Endothelial cell of umbilical vein (primary cell): ENCODE measurements around the gene KCNJ6. TPM values are rescaled to one million over a fixed set of nuclear protein-coding genes. Genes with fewer than 3 reads are reported as not detected.

ENCODE experiments used
- BruUV-seq: library from RNA; stranded (reverse); fragments of 400-500 nt; replicated peaks from 2 replicates; lab custom pipeline; 2021; lab: Mats Ljungman, UMichigan
- CTCF ChIA-PET: fragments of 300-600, 350-600 bp; sonication (Branson Sonifier 250); formaldehyde crosslinking; loops from one replicate; lab custom pipeline; 2021; ENCODE audit warnings: antibody characterized with exemption, inconsistent platforms; lab: Charles Lee
- POLR2A ChIA-PET: fragments of 300-600, 350-600 bp; sonication (Branson Sonifier 250); formaldehyde crosslinking; loops from one replicate; lab custom pipeline; 2021; ENCODE audit warnings: antibody characterized with exemption, inconsistent platforms; lab: Charles Lee
- DNase-seq: peaks from one replicate; pipeline ENCODE4 v3.0.0-alpha.2; 2011; ENCODE audit warnings: low read depth, low spot score
- FAIRE-seq: peaks from 2 replicates; lab custom pipeline; 2011; peaks lifted over from hg19 to GRCh38; lab: Jason Lieb, UNC
- H2AFZ ChIP-seq: 2 replicates; pipeline ENCODE4 v1.6.0; 2012; ENCODE audit warnings: low read depth, low read length, control low read depth, inconsistent platforms
- H3K27ac ChIP-seq: 2 replicates; pipeline ENCODE4 v1.5.1; 2011; ENCODE audit warnings: low read depth, mild to moderate bottlenecking, control low read depth, low read length, moderate library complexity; ENCODE audit not compliant: insufficient read depth
- H3K27me3 ChIP-seq, 2 experiments: 2 replicates each; pipeline versions ENCODE4 v1.6.0 to v1.6.1; 2011; ENCODE audit warnings: low read length in 2 of 2, mixed read lengths in 1 of 2; ENCODE audit not compliant: control insufficient read depth in 2 of 2, insufficient read depth in 2 of 2
- H3K36me3 ChIP-seq, 2 experiments: 2 replicates in 1 of 2; 3 replicates in 1 of 2; pipeline ENCODE4 v1.5.1; 2011; ENCODE audit warnings: low read length in 2 of 2, mild to moderate bottlenecking in 1 of 2, moderate library complexity in 1 of 2; ENCODE audit not compliant: control insufficient read depth in 2 of 2, insufficient read depth in 2 of 2; ENCODE audit errors: extremely low read depth in 1 of 2
- H3K4me1 ChIP-seq: 3 replicates; pipeline ENCODE4 v1.5.1; 2011; ENCODE audit warnings: mild to moderate bottlenecking, low read length; ENCODE audit not compliant: control insufficient read depth, insufficient read depth; ENCODE audit errors: extremely low read depth
- H3K4me2 ChIP-seq: 2 replicates; pipeline ENCODE4 v1.6.1; 2011; ENCODE audit warnings: low read length, control low read depth, mixed read lengths; ENCODE audit not compliant: insufficient read depth
- H3K4me3 ChIP-seq, 3 experiments: fragments of 200-600 bp in 1 of 3; sonication (generic), shearing (Covaris generic) in 1 of 3; replicated peaks in 1 of 3; 2 replicates each; pipeline ENCODE4 v1.5.1; 2011 to 2016; ENCODE audit warnings: control low read depth in 3 of 3, low read length in 3 of 3, mild to moderate bottlenecking in 2 of 3, inconsistent platforms in 1 of 3, low read depth in 1 of 3, moderate library complexity in 1 of 3; ENCODE audit not compliant: insufficient read depth in 1 of 3
- H3K79me2 ChIP-seq: 2 replicates; pipeline ENCODE4 v1.6.0; 2012; ENCODE audit warnings: low read length, inconsistent platforms; ENCODE audit not compliant: control insufficient read depth, insufficient read depth
- H3K9ac ChIP-seq: replicated peaks from 2 replicates; pipeline ENCODE3; 2011; ENCODE audit warnings: low read length, control low read depth; ENCODE audit not compliant: insufficient read depth; ENCODE audit errors: extremely low read depth
- H3K9me1 ChIP-seq: replicated peaks from 3 replicates; pipeline ENCODE4 v1.6.0; 2011; ENCODE audit warnings: mild to moderate bottlenecking, low read length; ENCODE audit not compliant: control insufficient read depth, insufficient read depth; ENCODE audit errors: extremely low read depth
- H3K9me3 ChIP-seq: replicated peaks from 2 replicates; pipeline ENCODE4 v1.5.1; 2012; ENCODE audit warnings: low read length, inconsistent platforms; ENCODE audit not compliant: control insufficient read depth, insufficient read depth
- H4K20me1 ChIP-seq: replicated peaks from 2 replicates; pipeline ENCODE3; 2011; ENCODE audit warnings: mild to moderate bottlenecking, low read length; ENCODE audit not compliant: control insufficient read depth, insufficient read depth; ENCODE audit errors: extremely low read depth
- EZH2 ChIP-seq: IDR thresholded peaks from 2 replicates; pipeline ENCODE4 v1.6.1; 2012; ENCODE audit warnings: borderline replicate concordance, low read depth, mild to moderate bottlenecking, moderate library complexity, low read length, inconsistent platforms; ENCODE audit not compliant: severe bottlenecking
- FOS ChIP-seq: IDR thresholded peaks from 2 replicates; pipeline ENCODE4 v1.6.1; 2011; ENCODE audit warnings: mild to moderate bottlenecking, low read length, moderate library complexity, borderline replicate concordance; ENCODE audit not compliant: insufficient read depth
- GATA2 ChIP-seq: IDR thresholded peaks from 2 replicates; pipeline ENCODE4 v1.7.0; 2011; ENCODE audit warnings: low read depth, mild to moderate bottlenecking, moderate library complexity, mixed read lengths, low read length; ENCODE audit not compliant: insufficient read length, insufficient read depth
- JUN ChIP-seq: IDR thresholded peaks from 2 replicates; pipeline ENCODE4 v1.6.1; 2011; ENCODE audit warnings: borderline replicate concordance, low read depth; ENCODE audit not compliant: insufficient read length, insufficient read depth
- MYC ChIP-seq: IDR thresholded peaks from one replicate; pipeline ENCODE4 v1.6.1; 2011; ENCODE audit warnings: mild to moderate bottlenecking, low read depth, low read length
- POLR2A ChIP-seq: IDR thresholded peaks from 2 replicates; pipeline ENCODE4 v1.6.1; 2012; ENCODE audit warnings: low read depth, mild to moderate bottlenecking, control low read depth, low read length
- dilution Hi-C: fragments of 300-500 bp; cut with MboI; formaldehyde crosslinking; loops from one replicate; pipeline ENCODE4 v1.15.0; 2019; ENCODE audit warnings: low sequenced_read_pairs; ENCODE audit not compliant: extremely low pct_ligation_motif_present
- intact Hi-C: fragments of 100-400 bp; cut with micrococcal nuclease; formaldehyde crosslinking; loops from one replicate; pipeline ENCODE4 v1.10.0; 2022
- polyA plus RNA-seq, 4 experiments: library from polyadenylated mRNA; depleted of rRNA in 3 of 4; stranded (reverse) in 3 of 4; unstranded in 1 of 4; fragments of >200 nt; gene quantifications; 2 replicates each; pipeline versions ENCODE4 v1.2.1 to v1.2.3, GENCODE V29; 2011 to 2012; ENCODE audit warnings: missing spikeins in 1 of 4
- total RNA-seq: library from RNA; stranded (reverse); gene quantifications from 2 replicates; pipeline ENCODE4 v1.2.3, GENCODE V29; 2021
- TF ChIP-seq, protein P1 (sequence below): IDR thresholded peaks from 2 replicates; pipeline ENCODE4 v1.6.1; 2011; ENCODE audit not compliant: insufficient read depth, insufficient read length

KCNJ6 gene
- total and polyA plus RNA-seq, 2 donors (not counting 3 experiments of a cell fraction or from before 2014, with no cell fraction given), result not detected

DNA sequence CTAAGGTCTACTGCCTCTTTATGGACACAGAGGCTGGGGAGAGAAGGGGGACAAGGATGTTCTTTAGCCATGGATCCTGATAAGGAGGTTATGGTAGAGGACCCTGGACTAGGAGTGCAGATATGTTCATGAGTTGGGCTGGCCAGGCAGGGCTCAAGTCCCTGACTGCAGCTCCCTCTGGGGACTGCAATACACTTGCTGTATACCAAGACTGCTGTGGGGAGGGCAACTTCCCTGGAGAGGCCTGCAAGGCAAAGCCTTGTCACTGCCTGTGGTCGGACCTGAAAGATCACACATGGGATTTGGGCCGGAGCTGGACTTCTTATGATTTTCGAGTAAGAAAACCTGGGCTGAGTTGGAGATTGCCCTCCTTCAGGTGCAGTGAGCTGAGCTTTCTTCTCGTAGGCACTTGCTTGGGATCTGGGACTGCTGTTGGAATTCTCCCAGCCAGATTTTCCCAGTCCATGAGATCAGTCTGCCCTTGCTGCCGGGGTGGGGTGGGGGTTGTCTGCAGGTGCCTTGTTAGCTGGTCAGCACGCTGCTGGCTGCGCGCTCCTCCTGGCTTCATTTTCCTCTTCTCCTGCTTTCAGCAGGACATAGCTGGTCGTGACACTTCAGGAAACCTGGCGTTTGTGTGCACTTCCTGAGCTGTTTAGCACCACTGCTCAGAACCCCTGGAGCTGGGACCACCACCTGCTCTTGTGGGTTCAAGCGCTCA is 49.0 kb upstream of the KCNJ6 start:
- H3K4me2 ChIP-seq, result no peak overlapping the region
- H3K9ac ChIP-seq, result no peak overlapping the region
- intact Hi-C loops (no loop called here), dilution Hi-C loops (no loop called here)
- BruUV-seq, result no TSS peak
- CTCF ChIA-PET, result interaction anchor here (1.5 kb wide), 1 partner anchor 162 kb away, joined by 4 read pairs; no protein-coding TSS in a partner anchor
- POLR2A ChIA-PET, result no interaction called here
- no peaks in the 10 kb centered on the region for H3K36me3 ChIP-seq
- no peaks in the 10 kb centered on the region for H3K9me3 ChIP-seq
- no peak overlapping the region for H3K4me3 ChIP-seq
- H3K27me3 ChIP-seq, result peaks cover 0 to 2% of the 10 kb centered on the region in 2 experiments
- no peak for FAIRE-seq
- TF ChIP-seq MYC, result no peak
- TF ChIP-seq FOS, result no peak
- TF ChIP-seq, protein P1, sequence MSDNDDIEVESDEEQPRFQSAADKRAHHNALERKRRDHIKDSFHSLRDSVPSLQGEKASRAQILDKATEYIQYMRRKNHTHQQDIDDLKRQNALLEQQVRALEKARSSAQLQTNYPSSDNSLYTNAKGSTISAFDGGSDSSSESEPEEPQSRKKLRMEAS, result no peak
- no peak for TF ChIP-seq JUN
- TF ChIP-seq GATA2, result no peak
- H2AFZ ChIP-seq, result no peak overlapping the region
- DNase-seq, result no peak
- H3K27ac ChIP-seq, result no peak overlapping the region
- H3K9me1 ChIP-seq, result no peaks in the 10 kb centered on the region
- H3K4me1 ChIP-seq, result no peaks in the 10 kb centered on the region
- no peaks in the 10 kb centered on the region for H3K79me2 ChIP-seq
- H4K20me1 ChIP-seq, result no peaks in the 10 kb centered on the region

DNA sequence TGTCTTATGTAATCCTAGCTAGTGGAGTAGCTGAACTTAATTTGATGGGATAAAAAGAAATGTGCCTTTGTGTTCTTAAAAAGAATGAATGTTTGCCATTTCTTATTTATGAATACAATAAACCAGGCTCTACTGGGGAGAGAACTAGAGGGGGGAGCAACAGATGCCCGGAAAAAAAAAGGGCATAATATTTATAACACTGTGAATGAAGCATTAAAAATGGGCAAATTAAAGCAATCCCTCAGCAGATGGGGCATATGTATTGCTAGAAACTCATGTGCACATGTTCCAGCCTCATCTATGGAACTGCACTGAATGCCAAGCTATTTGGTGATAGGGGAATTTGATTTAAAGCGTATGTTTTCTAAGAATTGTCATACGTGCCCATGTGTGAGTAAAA is 42.3 kb upstream of the KCNJ6 start:
- CTCF ChIA-PET, result no interaction called here
- no peaks in the 10 kb centered on the region for H3K79me2 ChIP-seq
- H3K4me1 ChIP-seq, result no peaks in the 10 kb centered on the region
- H3K36me3 ChIP-seq, result no peaks in the 10 kb centered on the region
- H3K9me3 ChIP-seq, result no peaks in the 10 kb centered on the region
- no peak for DNase-seq
- no peak for FAIRE-seq
- no peak overlapping the region for H3K4me2 ChIP-seq
- no peak overlapping the region for H3K9ac ChIP-seq
- no peaks in the 10 kb centered on the region for H4K20me1 ChIP-seq
- peaks cover 0 to 2% of the 10 kb centered on the region in 2 experiments for H3K27me3 ChIP-seq
- no peak overlapping the region for H3K4me3 ChIP-seq
- POLR2A ChIA-PET, result no interaction called here
- H3K9me1 ChIP-seq, result no peaks in the 10 kb centered on the region
- no TSS peak for BruUV-seq
- intact Hi-C loops, result no loop called here
- TF ChIP-seq, protein P1, result no peak
- TF ChIP-seq FOS (no peak), POLR2A (no peak), GATA2 (no peak), EZH2 (no peak), MYC (no peak), JUN (no peak)
- no peak overlapping the region for H3K27ac ChIP-seq
- dilution Hi-C loops, result no loop called here
- H2AFZ ChIP-seq, result no peak overlapping the region
